Mesendoderm (in vitro differentiated cells): Measurements from ENCODE around the gene FBXW2.
"Not testable (repeated sequence)": the region's sequence is repeated elsewhere in the genome, so short reads cannot be mapped to it uniquely, and the experiment has no call there.

Experiments used
- DNase-seq: peaks from one replicate; pipeline ENCODE4 v3.0.0; 2013
- H2AK5ac ChIP-seq: 2 replicates; pipeline ENCODE4 v1.6.1; 2013; ENCODE audit warnings: low read length, inconsistent platforms
- H2BK120ac ChIP-seq: 2 replicates; pipeline ENCODE4 v1.6.1; 2013; ENCODE audit warnings: low read depth, mild to moderate bottlenecking, low read length, moderate library complexity, mixed read lengths
- H2BK15ac ChIP-seq: replicated peaks from 2 replicates; pipeline ENCODE4 v1.6.1; 2013; ENCODE audit warnings: low read depth, mild to moderate bottlenecking, moderate library complexity
- H2BK5ac ChIP-seq: 2 replicates; pipeline ENCODE4 v1.6.1; 2013; ENCODE audit warnings: low read length, inconsistent platforms
- H3K18ac ChIP-seq: 2 replicates; pipeline ENCODE4 v1.6.1; 2013; ENCODE audit warnings: mild to moderate bottlenecking, low read length, mixed read lengths
- H3K23ac ChIP-seq: one replicate; pipeline ENCODE4 v1.6.1; 2013; ENCODE audit warnings: low read length
- H3K27ac ChIP-seq: 2 replicates; pipeline ENCODE4 v1.5.1; 2013; ENCODE audit warnings: low read depth, mild to moderate bottlenecking, inconsistent platforms, low read length, moderate library complexity
- H3K27me3 ChIP-seq: 2 replicates; pipeline ENCODE4 v1.6.1; 2013; ENCODE audit warnings: low read length, control low read depth, mild to moderate bottlenecking, inconsistent platforms; ENCODE audit not compliant: insufficient read depth, poor library complexity
- H3K36me3 ChIP-seq: 2 replicates; pipeline ENCODE4 v1.6.1; 2013; ENCODE audit warnings: low read length, inconsistent platforms; ENCODE audit not compliant: control insufficient read depth, insufficient read depth
- H3K4ac ChIP-seq: one replicate; pipeline ENCODE4 v1.6.1; 2013; ENCODE audit warnings: low read depth, mild to moderate bottlenecking, low read length, moderate library complexity
- H3K4me1 ChIP-seq: 2 replicates; pipeline ENCODE4 v1.6.1; 2013; ENCODE audit warnings: low read depth, low read length, inconsistent platforms; ENCODE audit not compliant: control insufficient read depth
- H3K4me2 ChIP-seq: 2 replicates; pipeline ENCODE4 v1.6.1; 2013; ENCODE audit warnings: low read length
- H3K4me3 ChIP-seq: 2 replicates; pipeline ENCODE4 v1.5.1; 2013; ENCODE audit warnings: mild to moderate bottlenecking, low read length
- H3K56ac ChIP-seq: one replicate; pipeline ENCODE4 v1.6.1; 2013; ENCODE audit warnings: low read length
- H3K79me1 ChIP-seq: 2 replicates; pipeline ENCODE4 v1.6.1; 2013; ENCODE audit warnings: low read length, inconsistent platforms
- H3K79me2 ChIP-seq: 2 replicates; pipeline ENCODE4 v1.6.1; 2013; ENCODE audit warnings: mild to moderate bottlenecking, low read length; ENCODE audit not compliant: control insufficient read depth, insufficient read depth
- H3K9ac ChIP-seq: 2 replicates; pipeline ENCODE4 v1.6.1; 2013; ENCODE audit warnings: low read length, inconsistent platforms
- H4K5ac ChIP-seq: one replicate; pipeline ENCODE4 v1.6.1; 2013; ENCODE audit warnings: low read length
- H4K8ac ChIP-seq: one replicate; pipeline ENCODE4 v1.6.1; 2013; ENCODE audit warnings: low read depth, mild to moderate bottlenecking, control low read depth, low read length, moderate library complexity
- WGBS: extraction: QIAGEN DNeasy Blood & Tissue Kit; methylation state at CpG from one replicate; pipeline ENCODE4 v1.1.7; 2013; ENCODE audit warnings: low lambda C conversion rate, missing lambda C conversion rate; ENCODE audit not compliant: insufficient coverage; ENCODE audit errors: extremely low coverage; 5-methylcytosine and 5-hydroxymethylcytosine counted together

Gene FBXW2

GRCh38 chr9:120755044-120755443, 38.2 kb downstream of the FBXW2 start:
- WGBS, result no CpG with 5 or more reads among the region's 2 CpGs

GRCh38 chr9:120750421-120750820, 42.8 kb downstream of the FBXW2 start:
- no CpG with 5 or more reads among the region's 5 CpGs for WGBS
- Histone ChIP-seq H2BK120ac (no peak overlapping the region), H3K27ac (no peak overlapping the region), H3K79me2 (no peaks in the 10 kb centered on the region), H3K23ac (no peak overlapping the region), H2BK5ac (no peak overlapping the region), H3K79me1 (no peaks in the 10 kb centered on the region), H4K8ac (no peak overlapping the region), H3K9ac (no peak overlapping the region), H3K4me2 (no peak overlapping the region), H3K4ac (no peak overlapping the region), H2AK5ac (no peak overlapping the region), H3K27me3 (no peaks in the 10 kb centered on the region), H3K56ac (no peak overlapping the region), H3K36me3 (no peaks in the 10 kb centered on the region), H3K4me1 (no peaks in the 10 kb centered on the region), H3K4me3 (no peak overlapping the region), H4K5ac (no peak overlapping the region), H2BK15ac (no peak overlapping the region), H3K18ac (no peak overlapping the region)
- no peak for DNase-seq

More at GRCh38 chr9:120755044-120755443, 38.2 kb downstream of the FBXW2 start:
- no peaks in the 10 kb centered on the region for H3K36me3 ChIP-seq
- no peak overlapping the region for H3K4me3 ChIP-seq
- H3K4ac ChIP-seq, result no peak overlapping the region
- DNase-seq, result no peak
- no peak overlapping the region for H3K18ac ChIP-seq
- H3K79me1 ChIP-seq, result no peaks in the 10 kb centered on the region
- no peak overlapping the region for H3K4me2 ChIP-seq
- no peak overlapping the region for H3K27ac ChIP-seq
- H3K4me1 ChIP-seq, result no peaks in the 10 kb centered on the region
- no peak overlapping the region for H3K9ac ChIP-seq
- no peak overlapping the region for H3K56ac ChIP-seq
- H2AK5ac ChIP-seq, result no peak overlapping the region
- no peak overlapping the region for H2BK5ac ChIP-seq
- H3K79me2 ChIP-seq, result no peaks in the 10 kb centered on the region
- H2BK15ac ChIP-seq, result no peak overlapping the region
- H2BK120ac ChIP-seq, result no peak overlapping the region
- H3K23ac ChIP-seq, result no peak overlapping the region
- no peaks in the 10 kb centered on the region for H3K27me3 ChIP-seq
- H4K8ac ChIP-seq, result no peak overlapping the region
- H4K5ac ChIP-seq, result no peak overlapping the region

GRCh38 chr9:120746366-120746765, 46.9 kb downstream of the FBXW2 start:
- not testable (repeated sequence) for H2AK5ac ChIP-seq, DNase-seq, H3K79me1 ChIP-seq, H3K27ac ChIP-seq, H2BK15ac ChIP-seq, H2BK5ac ChIP-seq, H3K56ac ChIP-seq, H3K18ac ChIP-seq, H3K79me2 ChIP-seq, H4K8ac ChIP-seq, H3K4me3 ChIP-seq, H3K4ac ChIP-seq, H2BK120ac ChIP-seq, H3K36me3 ChIP-seq, H3K27me3 ChIP-seq, H3K4me2 ChIP-seq, H3K23ac ChIP-seq, H3K4me1 ChIP-seq, H3K9ac ChIP-seq, H4K5ac ChIP-seq
- no CpG with 5 or more reads among the region's 26 CpGs for WGBS

- no peak overlapping the region for H2AK5ac ChIP-seq
- H3K9ac ChIP-seq, result no peak overlapping the region
- no peak overlapping the region for H2BK15ac ChIP-seq
- no peaks in the 10 kb centered on the region for H3K79me2 ChIP-seq
- no peaks in the 10 kb centered on the region for H3K27me3 ChIP-seq
- H3K79me1 ChIP-seq, result no peaks in the 10 kb centered on the region
- no peak overlapping the region for H4K5ac ChIP-seq
- H4K8ac ChIP-seq, result no peak overlapping the region
- H3K23ac ChIP-seq, result no peak overlapping the region
- no peaks in the 10 kb centered on the region for H3K4me1 ChIP-seq
- no peak overlapping the region for H3K18ac ChIP-seq
- no peak overlapping the region for H3K4me2 ChIP-seq
- no peak overlapping the region for H3K27ac ChIP-seq
- H3K56ac ChIP-seq, result no peak overlapping the region
- H3K4me3 ChIP-seq, result no peak overlapping the region
- H2BK120ac ChIP-seq, result no peak overlapping the region
- no peak overlapping the region for H3K4ac ChIP-seq
- DNase-seq, result no peak
- H2BK5ac ChIP-seq, result no peak overlapping the region
- H3K36me3 ChIP-seq, result no peaks in the 10 kb centered on the region
- no CpG with 5 or more reads among the region's 6 CpGs for WGBS
These were observed 47.9 kb downstream of the FBXW2 start for GRCh38 chr9:120745278-120745677.

GRCh38 chr9:120742951-120743416, 50.2 kb downstream of the FBXW2 start:
- no peak overlapping the region for H3K27ac ChIP-seq
- no peak overlapping the region for H3K4me3 ChIP-seq
- no peaks in the 10 kb centered on the region for H3K27me3 ChIP-seq
- peak; percentile 76 for DNase-seq
- H3K79me1 ChIP-seq, result no peaks in the 10 kb centered on the region
- no peak overlapping the region for H3K56ac ChIP-seq
- no peak overlapping the region for H3K9ac ChIP-seq
- H3K4me2 ChIP-seq, result no peak overlapping the region
- no peaks in the 10 kb centered on the region for H3K36me3 ChIP-seq
- no peak overlapping the region for H2AK5ac ChIP-seq
- H2BK15ac ChIP-seq, result no peak overlapping the region
- H3K18ac ChIP-seq, result no peak overlapping the region
- no peak overlapping the region for H3K23ac ChIP-seq
- no peak overlapping the region for H2BK120ac ChIP-seq
- no peaks in the 10 kb centered on the region for H3K79me2 ChIP-seq
- no CpG with 5 or more reads among the region's 6 CpGs for WGBS
- H3K4ac ChIP-seq, result no peak overlapping the region
- H4K5ac ChIP-seq, result no peak overlapping the region
- H4K8ac ChIP-seq, result no peak overlapping the region
- H3K4me1 ChIP-seq, result no peaks in the 10 kb centered on the region
- H2BK5ac ChIP-seq, result no peak overlapping the region

GRCh38 chr9:120741701-120742100, 51.5 kb downstream of the FBXW2 start:
- no peaks in the 10 kb centered on the region for H3K79me1 ChIP-seq
- no peaks in the 10 kb centered on the region for H3K36me3 ChIP-seq
- H3K4me3 ChIP-seq, result no peak overlapping the region
- no peak overlapping the region for H2AK5ac ChIP-seq
- no peak overlapping the region for H2BK15ac ChIP-seq
- H3K79me2 ChIP-seq, result no peaks in the 10 kb centered on the region
- H3K4me1 ChIP-seq, result no peaks in the 10 kb centered on the region
- H3K56ac ChIP-seq, result no peak overlapping the region
- no peak overlapping the region for H4K5ac ChIP-seq
- no peak overlapping the region for H3K23ac ChIP-seq
- H3K18ac ChIP-seq, result no peak overlapping the region
- no peak overlapping the region for H2BK5ac ChIP-seq
- no peak overlapping the region for H3K9ac ChIP-seq
- no peak overlapping the region for H3K4ac ChIP-seq
- no peak overlapping the region for H4K8ac ChIP-seq
- no peak overlapping the region for H2BK120ac ChIP-seq
- H3K27me3 ChIP-seq, result no peaks in the 10 kb centered on the region
- no CpG with 5 or more reads among the region's 1 CpG for WGBS
- no peak for DNase-seq
- H3K27ac ChIP-seq, result no peak overlapping the region
- no peak overlapping the region for H3K4me2 ChIP-seq
